ENCODE results near the gene C12orf57.
"Not testable (repeated sequence)": the region's sequence is repeated elsewhere in the genome, so short reads cannot be mapped to it uniquely, and the experiment has no call there.

The C12orf57 gene

GRCh38 chr12:6943722-6944380 lies at the start of gene C12orf57, which contains the start of gene RNU7-1:
Gene C12orf57 (plus strand): TSS chr12:6944022. CDS start chr12:6944122, 100 bp downstream.
Gene RNU7-1 (plus strand): TSS chr12:6943816.
- peaks cover 27% of the 10 kb centered on the region for H3K36me3 ChIP-seq (ENCODE audit: insufficient read depth, low read depth, low read length)

GRCh38 chr12:6894321-6894720 lies 49.5 kb upstream of the C12orf57 start:
- no peak overlapping the region for H3K4me3 ChIP-seq (ENCODE audit: low read length)
- no peaks in the 10 kb centered on the region for H3K9me3 ChIP-seq (ENCODE audit: insufficient read depth, low read depth, low read length)
- no peaks in the 10 kb centered on the region for H3K36me3 ChIP-seq (ENCODE audit: insufficient read depth, low read depth, low read length)
- H3K4me1 ChIP-seq (ENCODE audit: insufficient read depth, low read length): peaks cover 5% of the 10 kb centered on the region; the same call in 1 of the 2 replicates
- H3K27ac ChIP-seq (ENCODE audit: low read length): no peak overlapping the region
- H3K9ac ChIP-seq (ENCODE audit: low read depth, low read length): no peak overlapping the region
- H3K27me3 ChIP-seq (ENCODE audit: insufficient read depth, low read length): no peaks in the 10 kb centered on the region

More at GRCh38 chr12:6943722-6944380, at the start of gene C12orf57, which contains the start of gene RNU7-1:
- Histone ChIP-seq H3K4me3 (ENCODE audit: low read length) (peak within 1 kb of the TSS; percentile 91), H3K27ac (ENCODE audit: low read length) (peak within 1 kb of the TSS; percentile 92), H3K4me1 (ENCODE audit: insufficient read depth, low read length) (peaks cover 17% of the 10 kb centered on the region), H3K9ac (ENCODE audit: low read depth, low read length) (peak within 1 kb of the TSS; percentile 96), H3K27me3 (ENCODE audit: insufficient read depth, low read length) (no peaks in the 10 kb centered on the region), H3K9me3 (ENCODE audit: insufficient read depth, low read depth, low read length) (no peaks in the 10 kb centered on the region)

DNA sequence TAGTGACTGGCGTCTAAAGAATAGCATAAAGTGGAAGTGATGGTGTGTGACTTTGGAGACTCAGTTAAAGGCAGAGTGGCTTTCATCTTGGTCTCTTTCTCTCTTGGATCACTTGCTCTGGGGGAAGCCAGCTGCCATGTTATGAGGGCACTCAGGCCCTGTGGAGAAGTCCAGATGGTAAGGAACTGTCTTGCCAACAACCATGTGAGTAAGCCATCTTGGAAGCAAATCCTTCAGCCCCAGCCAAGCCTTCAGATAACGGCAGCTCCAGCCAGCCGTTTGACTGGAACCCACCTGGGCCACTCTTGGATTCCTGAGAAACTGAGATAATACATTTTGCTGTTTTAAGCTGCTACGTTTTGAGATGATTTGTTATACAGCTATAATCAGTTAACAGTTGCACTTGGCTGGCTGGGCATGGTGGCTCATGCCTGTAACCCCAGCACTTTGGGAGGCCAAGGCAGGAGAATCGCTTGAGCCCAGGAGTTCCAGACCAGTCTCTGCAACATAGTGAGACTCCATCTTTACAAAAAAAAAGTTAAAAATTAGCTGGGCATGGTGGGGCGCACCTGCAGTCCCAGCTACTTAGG lies 46.9 kb upstream of the C12orf57 start:
- H3K27me3 ChIP-seq (ENCODE audit: insufficient read depth, low read length): no peaks in the 10 kb centered on the region
- no peak overlapping the region for H3K4me3 ChIP-seq (ENCODE audit: low read length)
- H3K9ac ChIP-seq (ENCODE audit: low read depth, low read length): no peak overlapping the region
- H3K36me3 ChIP-seq (ENCODE audit: insufficient read depth, low read depth, low read length): no peaks in the 10 kb centered on the region
- no peaks in the 10 kb centered on the region for H3K4me1 ChIP-seq (ENCODE audit: insufficient read depth, low read length)
- H3K27ac ChIP-seq (ENCODE audit: low read length): no peak overlapping the region
- no peaks in the 10 kb centered on the region for H3K9me3 ChIP-seq (ENCODE audit: insufficient read depth, low read depth, low read length)

DNA sequence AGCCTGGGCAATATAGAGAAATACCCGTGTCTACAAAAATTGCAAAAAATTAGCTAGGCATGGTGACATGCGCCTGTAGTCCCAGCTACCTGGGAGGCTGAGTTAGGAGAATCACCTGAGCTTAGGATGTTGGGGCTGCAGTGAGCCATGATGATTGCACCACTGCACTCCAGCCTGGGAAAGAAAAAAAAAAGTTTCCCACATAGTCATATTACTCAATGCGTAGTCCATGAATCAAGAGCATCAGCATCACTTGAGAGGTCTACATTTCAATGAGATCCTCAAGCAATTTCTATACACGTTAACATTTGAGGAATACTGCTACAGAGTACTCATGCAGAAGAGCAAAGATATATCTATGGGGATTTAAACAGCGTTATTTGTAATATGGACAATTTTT lies 44.4 kb upstream of the C12orf57 start:
- no peak overlapping the region for H3K9ac ChIP-seq (ENCODE audit: low read depth, low read length)
- H3K36me3 ChIP-seq (ENCODE audit: insufficient read depth, low read depth, low read length): no peaks in the 10 kb centered on the region
- no peak overlapping the region for H3K27ac ChIP-seq (ENCODE audit: low read length)
- no peak overlapping the region for H3K4me3 ChIP-seq (ENCODE audit: low read length)
- H3K4me1 ChIP-seq (ENCODE audit: insufficient read depth, low read length): peaks cover 5% of the 10 kb centered on the region; the same call in 1 of the 2 replicates
- H3K27me3 ChIP-seq (ENCODE audit: insufficient read depth, low read length): no peaks in the 10 kb centered on the region
- no peaks in the 10 kb centered on the region for H3K9me3 ChIP-seq (ENCODE audit: insufficient read depth, low read depth, low read length)

- Histone ChIP-seq H3K4me1 (ENCODE audit: insufficient read depth, low read length) (peaks cover 5% of the 10 kb centered on the region; the same call in 1 of the 2 replicates), H3K27me3 (ENCODE audit: insufficient read depth, low read length) (no peaks in the 10 kb centered on the region), H3K36me3 (ENCODE audit: insufficient read depth, low read depth, low read length) (no peaks in the 10 kb centered on the region), H3K4me3 (ENCODE audit: low read length) (no peak overlapping the region), H3K27ac (ENCODE audit: low read length) (no peak overlapping the region), H3K9me3 (ENCODE audit: insufficient read depth, low read depth, low read length) (no peaks in the 10 kb centered on the region), H3K9ac (ENCODE audit: low read depth, low read length) (no peak overlapping the region)
These were observed 43.8 kb upstream of the C12orf57 start for GRCh38 chr12:6899837-6900519.

- Histone ChIP-seq H3K9ac (ENCODE audit: low read depth, low read length) (no peak overlapping the region), H3K4me3 (ENCODE audit: low read length) (no peak overlapping the region), H3K9me3 (ENCODE audit: insufficient read depth, low read depth, low read length) (no peaks in the 10 kb centered on the region), H3K27ac (ENCODE audit: low read length) (no peak overlapping the region), H3K27me3 (ENCODE audit: insufficient read depth, low read length) (peaks cover 14% of the 10 kb centered on the region), H3K4me1 (ENCODE audit: insufficient read depth, low read length) (peaks cover 5% of the 10 kb centered on the region; the same call in 1 of the 2 replicates), H3K36me3 (ENCODE audit: insufficient read depth, low read depth, low read length) (no peaks in the 10 kb centered on the region)
These were observed 41.4 kb upstream of the C12orf57 start for GRCh38 chr12:6902448-6902847.

- Histone ChIP-seq H3K9me3 (ENCODE audit: insufficient read depth, low read depth, low read length) (no peaks in the 10 kb centered on the region), H3K27ac (ENCODE audit: low read length) (peak overlapping the region; percentile 49), H3K36me3 (ENCODE audit: insufficient read depth, low read depth, low read length) (no peaks in the 10 kb centered on the region), H3K27me3 (ENCODE audit: insufficient read depth, low read length) (peaks cover 14% of the 10 kb centered on the region), H3K4me1 (ENCODE audit: insufficient read depth, low read length) (peaks cover 5% of the 10 kb centered on the region; the same call in 1 of the 2 replicates), H3K4me3 (ENCODE audit: low read length) (peak overlapping the region; percentile 50; the same call in 1 of the 2 replicates), H3K9ac (ENCODE audit: low read depth, low read length) (peak overlapping the region; percentile 68; the same call in 1 of the 2 replicates)
These were observed 40.1 kb upstream of the C12orf57 start for GRCh38 chr12:6903722-6904121.

DNA sequence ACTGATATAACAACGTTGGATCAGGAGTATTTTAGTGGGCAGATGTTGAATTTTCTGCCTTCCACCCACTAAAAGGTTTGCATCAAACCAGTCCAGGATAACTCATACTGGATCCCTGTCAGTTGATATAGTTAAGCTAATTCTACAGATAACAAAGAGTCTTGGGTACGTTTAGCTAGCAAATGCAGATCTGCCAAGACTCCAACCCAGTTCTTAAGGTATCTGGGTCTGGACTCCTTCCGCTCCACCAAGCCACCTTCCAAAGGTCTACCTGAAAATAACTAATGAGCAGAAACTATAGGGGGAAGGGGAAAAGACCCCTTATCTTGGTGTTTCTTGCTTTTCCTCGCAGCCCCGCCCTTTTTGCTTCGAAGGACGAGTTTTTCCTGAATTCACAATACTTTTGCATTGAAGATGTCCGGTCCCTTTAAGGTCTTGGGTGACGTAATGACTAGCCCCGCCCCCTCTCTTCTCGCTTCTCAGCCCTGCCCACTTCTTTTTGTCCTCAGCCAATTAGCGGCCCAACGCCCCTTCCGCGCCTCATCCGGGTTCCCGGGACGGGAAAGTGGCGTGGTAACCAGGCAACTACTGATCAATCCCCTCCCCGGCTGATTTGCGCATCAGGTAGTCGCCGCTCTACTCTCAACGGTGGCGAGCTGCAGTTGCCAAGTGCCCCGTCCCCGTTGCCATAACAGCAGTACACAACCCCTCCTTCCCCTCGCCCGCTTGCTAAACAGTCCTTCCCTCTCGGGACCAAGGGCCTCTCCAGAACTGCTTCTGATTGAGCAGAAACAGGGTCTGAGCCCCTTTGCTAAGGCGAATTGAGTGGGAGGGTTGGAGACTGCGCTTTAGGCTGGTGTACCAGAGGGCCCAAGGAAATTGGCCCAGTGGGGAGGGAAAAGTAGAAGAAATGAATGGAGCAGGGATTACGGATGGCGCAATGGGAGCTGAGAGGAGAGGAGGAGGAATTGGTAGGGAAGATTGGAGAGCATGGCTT lies 39.2 kb upstream of the C12orf57 start, which contains the start of gene LRRC23:
LRRC23 (plus strand) TSS at position 543 of the 997 bp plus-strand sequence. CDS start 812 bp downstream, outside the sequence.
- Histone ChIP-seq H3K36me3 (ENCODE audit: insufficient read depth, low read depth, low read length) (no peaks in the 10 kb centered on the region), H3K27ac (ENCODE audit: low read length) (peak within 1 kb of the TSS; percentile 49), H3K9me3 (ENCODE audit: insufficient read depth, low read depth, low read length) (no peaks in the 10 kb centered on the region), H3K4me3 (ENCODE audit: low read length) (peak within 1 kb of the TSS; percentile 75), H3K4me1 (ENCODE audit: insufficient read depth, low read length) (peaks cover 5% of the 10 kb centered on the region; the same call in 1 of the 2 replicates), H3K27me3 (ENCODE audit: insufficient read depth, low read length) (peaks cover 14% of the 10 kb centered on the region), H3K9ac (ENCODE audit: low read depth, low read length) (peak within 1 kb of the TSS; percentile 73; the same call in 1 of the 2 replicates)

DNA sequence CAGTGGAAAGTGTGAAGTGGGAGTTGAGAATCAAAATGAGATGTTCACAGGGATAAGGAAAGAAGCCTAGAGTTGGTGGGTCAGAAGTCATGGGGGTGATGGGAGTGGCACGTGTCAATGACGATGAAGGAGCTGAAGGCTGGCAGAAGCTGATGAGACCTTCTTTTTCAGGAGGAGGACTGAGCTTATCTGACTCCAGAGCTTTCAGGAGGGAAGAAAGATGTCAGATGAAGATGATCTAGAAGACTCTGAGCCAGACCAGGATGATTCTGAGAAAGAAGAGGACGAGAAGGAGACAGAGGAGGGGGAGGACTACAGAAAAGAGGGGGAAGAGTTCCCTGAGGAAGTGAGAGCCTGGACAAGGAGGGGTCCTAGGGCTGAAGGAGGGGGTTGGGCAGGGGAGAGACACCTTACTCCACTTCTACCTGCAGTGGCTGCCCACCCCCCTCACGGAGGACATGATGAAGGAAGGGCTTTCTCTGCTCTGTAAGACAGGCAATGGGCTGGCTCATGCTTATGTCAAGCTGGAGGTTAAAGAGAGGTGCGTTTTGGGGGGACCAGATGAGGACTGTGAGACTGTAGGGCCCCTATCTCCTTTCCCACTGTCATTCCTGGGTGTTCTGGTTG lies 38.3 kb upstream of the C12orf57 start:
- H3K9me3 ChIP-seq (ENCODE audit: insufficient read depth, low read depth, low read length): no peaks in the 10 kb centered on the region
- peak overlapping the region; percentile 75 for H3K4me3 ChIP-seq (ENCODE audit: low read length)
- H3K4me1 ChIP-seq (ENCODE audit: insufficient read depth, low read length): peaks cover 5% of the 10 kb centered on the region; the same call in 1 of the 2 replicates
- peaks cover 14% of the 10 kb centered on the region for H3K27me3 ChIP-seq (ENCODE audit: insufficient read depth, low read length)
- no peaks in the 10 kb centered on the region for H3K36me3 ChIP-seq (ENCODE audit: insufficient read depth, low read depth, low read length)
- no peak overlapping the region for H3K27ac ChIP-seq (ENCODE audit: low read length)
- peak overlapping the region; percentile 73; the same call in 1 of the 2 replicates for H3K9ac ChIP-seq (ENCODE audit: low read depth, low read length)

GRCh38 chr12:6908141-6908540 lies 35.7 kb upstream of the C12orf57 start:
- not testable (repeated sequence) for H3K27ac ChIP-seq (ENCODE audit: low read length); H3K4me3 ChIP-seq (ENCODE audit: low read length); H3K4me1 ChIP-seq (ENCODE audit: insufficient read depth, low read length); H3K9ac ChIP-seq (ENCODE audit: low read depth, low read length); H3K36me3 ChIP-seq (ENCODE audit: insufficient read depth, low read depth, low read length); H3K9me3 ChIP-seq (ENCODE audit: insufficient read depth, low read depth, low read length)
- peaks cover 14% of the 10 kb centered on the region for H3K27me3 ChIP-seq (ENCODE audit: insufficient read depth, low read length)
